IPS-18c (cell line): ENCODE results near the gene ASCL5.

Source experiments
- H3K4me3 ChIP-seq: 2 replicates; pipeline ENCODE4 v1.7.0; 2013; ENCODE audit warnings: low read depth, mild to moderate bottlenecking, low read length, moderate library complexity; ENCODE audit not compliant: insufficient read depth
- H3K9me3 ChIP-seq: one replicate; pipeline ENCODE4 v1.6.1; 2013; ENCODE audit warnings: mild to moderate bottlenecking, low read length, moderate library complexity; ENCODE audit not compliant: control insufficient read depth, insufficient read depth

ASCL5 gene

GRCh38 chr1:201083741-201084140 lies 43.2 kb downstream of the ASCL5 start:
- no peaks in the 10 kb centered on the region for H3K9me3 ChIP-seq
- H3K4me3 ChIP-seq = no peak overlapping the region

- H3K4me3 ChIP-seq = no peak overlapping the region
- H3K9me3 ChIP-seq = no peaks in the 10 kb centered on the region
Measured at GRCh38 chr1:201080135-201080534, 46.8 kb downstream of the ASCL5 start.

DNA sequence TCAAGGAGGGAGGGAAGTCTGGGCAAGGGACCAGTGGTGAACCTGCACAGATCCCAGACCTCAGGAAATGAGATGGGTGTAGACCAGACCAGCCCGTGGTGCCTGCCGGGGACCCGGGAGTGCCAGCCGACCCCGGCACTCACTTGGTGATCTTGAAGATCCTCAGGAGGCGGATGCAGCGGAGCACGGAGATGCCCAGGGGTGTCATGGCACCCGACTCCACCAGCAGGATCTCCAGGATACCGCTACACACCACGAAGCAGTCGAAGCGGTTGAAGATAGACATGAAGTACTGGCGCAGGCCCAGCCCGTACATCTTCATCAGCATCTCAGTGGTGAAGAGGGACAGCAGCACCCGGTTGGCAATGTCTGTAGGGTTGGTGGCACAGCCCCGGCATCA lies 49.2 kb downstream of the ASCL5 start:
- Histone ChIP-seq H3K9me3 (no peaks in the 10 kb centered on the region), H3K4me3 (no peak overlapping the region)

DNA sequence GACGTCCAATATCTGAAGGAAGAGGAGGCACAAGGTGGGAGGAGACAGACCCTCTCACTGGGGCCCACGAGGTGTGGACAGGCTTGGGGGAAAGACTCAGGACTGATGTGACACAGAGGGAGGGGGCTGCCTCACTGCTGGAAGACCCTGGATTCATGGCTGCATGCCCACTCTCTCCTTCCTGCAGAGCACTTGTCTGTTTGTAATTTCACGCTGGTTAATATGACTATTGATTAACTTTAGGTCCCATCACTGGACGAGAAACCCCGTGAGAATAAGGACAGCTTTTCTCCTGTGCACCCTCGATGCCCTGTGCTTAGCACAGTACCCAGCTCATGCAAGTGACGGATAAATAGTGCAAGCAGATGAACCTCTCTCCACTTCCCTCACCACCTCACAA lies 49.9 kb downstream of the ASCL5 start:
- Histone ChIP-seq H3K9me3 (no peaks in the 10 kb centered on the region), H3K4me3 (no peak overlapping the region)

GRCh38 chr1:201076092-201076491 lies 50.9 kb downstream of the ASCL5 start:
- Histone ChIP-seq H3K4me3 (no peak overlapping the region), H3K9me3 (no peaks in the 10 kb centered on the region)

DNA sequence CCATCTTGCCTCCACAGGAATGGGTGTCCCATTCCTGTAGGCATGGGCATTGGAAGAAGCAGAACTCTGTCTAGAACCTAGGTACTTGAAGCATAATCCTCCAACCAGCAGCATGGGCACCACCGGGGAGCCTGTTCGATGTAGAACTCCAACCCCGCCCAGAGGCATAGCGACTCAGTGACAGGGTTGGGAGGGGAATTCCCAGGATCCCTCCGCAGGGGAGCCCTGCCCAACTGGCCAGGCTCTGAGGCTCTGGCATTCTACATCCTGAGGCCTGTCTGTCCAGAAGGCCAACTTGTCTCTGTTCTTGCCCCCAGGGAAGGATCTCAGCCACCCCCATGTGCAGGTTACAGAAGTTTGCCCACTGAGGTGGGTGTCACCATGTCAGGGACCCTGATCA lies 53.0 kb downstream of the ASCL5 start:
- H3K4me3 ChIP-seq = no peak overlapping the region
- no peaks in the 10 kb centered on the region for H3K9me3 ChIP-seq

DNA sequence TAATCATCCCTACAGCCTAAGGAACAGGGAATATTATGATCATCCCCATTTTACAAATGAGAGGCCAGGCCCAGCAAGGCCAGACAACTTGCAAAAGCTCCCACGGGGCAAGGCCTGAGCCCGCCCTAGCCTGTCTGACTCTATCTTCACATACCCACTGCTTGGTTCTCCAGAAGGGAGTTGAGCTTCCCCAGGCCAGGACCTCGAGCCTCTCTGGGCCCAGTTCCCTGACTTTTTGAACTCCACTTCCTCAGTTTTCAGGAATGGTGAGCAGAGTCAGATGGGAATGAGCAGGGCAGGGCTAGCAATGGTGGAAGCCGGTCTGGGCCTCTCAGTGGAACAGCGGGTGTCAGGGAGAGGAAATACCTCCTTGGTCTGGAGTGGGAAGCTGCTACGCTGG lies 54.1 kb downstream of the ASCL5 start:
- Histone ChIP-seq H3K9me3 (no peaks in the 10 kb centered on the region), H3K4me3 (no peak overlapping the region)

DNA sequence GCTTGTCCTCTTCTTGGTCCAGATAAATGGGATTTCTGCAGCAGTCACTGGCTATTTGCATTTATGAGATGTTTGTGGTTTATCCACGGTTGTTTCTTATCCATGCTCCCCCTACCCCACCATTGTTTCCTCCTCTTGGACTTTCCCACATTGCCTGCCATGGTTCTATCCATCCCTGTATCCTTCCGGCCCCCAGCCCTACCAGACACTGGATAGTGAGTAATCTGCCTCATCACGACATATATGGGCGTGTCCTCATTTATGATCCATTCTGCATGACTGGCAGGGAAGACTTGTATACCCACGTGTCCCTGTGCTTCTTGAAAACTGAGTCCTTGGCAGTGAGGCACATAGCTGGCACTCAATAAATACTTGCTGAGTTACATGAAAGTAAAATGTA lies 54.8 kb downstream of the ASCL5 start:
- H3K9me3 ChIP-seq = no peaks in the 10 kb centered on the region
- no peak overlapping the region for H3K4me3 ChIP-seq

- H3K9me3 ChIP-seq = no peaks in the 10 kb centered on the region
- H3K4me3 ChIP-seq = no peak overlapping the region
Measured at GRCh38 chr1:201069636-201070035, 57.3 kb downstream of the ASCL5 start.

DNA sequence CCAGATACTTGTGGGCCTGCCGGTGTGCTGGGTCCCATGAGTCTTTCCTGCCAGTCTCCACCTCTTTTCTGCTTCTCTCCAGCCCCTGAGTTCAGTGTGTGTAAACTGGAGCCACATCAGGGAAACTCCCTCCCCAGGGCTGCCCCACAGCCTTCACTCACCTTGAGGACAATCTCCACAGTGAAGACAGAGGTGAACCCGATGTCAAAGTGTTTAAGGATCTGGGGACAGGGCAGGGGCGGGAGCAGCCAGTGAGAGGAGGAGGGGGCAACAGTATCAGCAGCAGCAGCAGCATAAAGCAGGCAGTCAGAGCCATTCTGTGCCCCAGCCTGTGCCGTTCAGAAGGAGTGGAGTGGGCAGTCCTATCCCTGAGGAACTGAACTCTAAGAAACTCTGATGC lies 58.0 kb downstream of the ASCL5 start:
- H3K9me3 ChIP-seq = no peaks in the 10 kb centered on the region
- no peak overlapping the region for H3K4me3 ChIP-seq

GRCh38 chr1:201066986-201067385 lies 60.0 kb downstream of the ASCL5 start:
- H3K9me3 ChIP-seq = no peaks in the 10 kb centered on the region
- H3K4me3 ChIP-seq = no peak overlapping the region

DNA sequence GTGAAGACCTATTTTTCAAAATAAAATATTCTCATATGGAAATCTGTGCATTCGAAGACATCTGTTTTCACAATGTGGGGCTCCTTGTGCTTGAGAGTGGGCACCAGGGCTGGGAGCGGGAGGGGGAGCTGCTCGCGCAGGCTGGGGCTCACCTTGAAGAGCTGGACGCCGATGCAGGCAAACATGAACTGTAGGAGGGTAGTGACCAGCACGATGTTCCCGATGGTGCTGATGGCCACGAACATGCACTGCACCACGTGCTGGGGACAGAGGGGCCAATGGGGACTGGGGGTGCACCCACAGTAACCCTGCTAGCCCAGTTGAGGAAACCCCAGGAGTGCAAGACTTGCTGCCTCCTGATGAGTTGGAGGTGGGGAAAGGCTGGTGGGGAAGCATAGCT lies 61.3 kb downstream of the ASCL5 start:
- peaks cover 2% of the 10 kb centered on the region for H3K9me3 ChIP-seq

GRCh38 chr1:201064806-201065205 lies 62.2 kb downstream of the ASCL5 start:
- no peak overlapping the region for H3K4me3 ChIP-seq
- peaks cover 2% of the 10 kb centered on the region for H3K9me3 ChIP-seq

More for the DNA sequence above, 61.3 kb downstream of the ASCL5 start:
- H3K4me3 ChIP-seq = no peak overlapping the region
